CD4-positive, alpha-beta T cell (primary cell): ENCODE results near the gene ONECUT3. TPM values are rescaled to one million over a fixed set of nuclear protein-coding genes. Genes with fewer than 3 reads are reported as not detected.
"Not testable (repeated sequence)": the region's sequence is repeated elsewhere in the genome, so short reads cannot be mapped to it uniquely, and the experiment has no call there.

Source experiments
- ATAC-seq: fragments of 200-7000 bp; cut with Tn5 transposase; one replicate; pipeline ENCODE4 v1.10.0; 2022; ENCODE audit warnings: mild to moderate bottlenecking; ENCODE audit not compliant: poor library complexity
- CTCF ChIA-PET: fragments of 350-600 bp; sonication (Branson Sonifier 250); formaldehyde crosslinking; loops from one replicate; lab custom pipeline; 2021; ENCODE audit warnings: antibody characterized with exemption, inconsistent platforms; lab: Charles Lee
- POLR2A ChIA-PET: fragments of 350-600 bp; sonication (Branson Sonifier 250); formaldehyde crosslinking; loops from one replicate; lab custom pipeline; 2021; ENCODE audit warnings: antibody characterized with exemption, inconsistent platforms; lab: Charles Lee
- DNase-seq, 14 experiments: peaks; one replicate each; pipeline ENCODE4 v3.0.0-alpha.2; 2013 to 2020; ENCODE audit warnings: mixed read lengths in 2 of 14
- H3K27ac ChIP-seq, 2 donors: one replicate each; pipeline versions ENCODE4 v1.5.1 to v1.7.0; 2013; ENCODE audit warnings: low read length in 2 of 2, low read depth in 1 of 2, mild to moderate bottlenecking in 1 of 2
- H3K27me3 ChIP-seq, 2 experiments: 1 replicate in 1 of 2; 2 replicates in 1 of 2; pipeline versions ENCODE4 v1.6.1 to v1.7.0; 2013; ENCODE audit warnings: low read length in 2 of 2, control low read depth in 1 of 2, mild to moderate bottlenecking in 1 of 2, moderate library complexity in 1 of 2; ENCODE audit not compliant: insufficient read depth in 2 of 2, control insufficient read depth in 1 of 2
- H3K36me3 ChIP-seq: one replicate; pipeline ENCODE4 v1.6.1; 2013; ENCODE audit warnings: low read length, control low read depth; ENCODE audit not compliant: insufficient read depth
- H3K4me1 ChIP-seq: one replicate; pipeline ENCODE4 v1.6.1; 2013; ENCODE audit warnings: low read length, control low read depth; ENCODE audit not compliant: insufficient read depth
- H3K4me3 ChIP-seq: one replicate; pipeline ENCODE4 v1.5.1; 2013; ENCODE audit warnings: mild to moderate bottlenecking, low read length, moderate library complexity
- H3K9me3 ChIP-seq, 2 experiments: 1 replicate in 1 of 2; 2 replicates in 1 of 2; pipeline versions ENCODE4 v1.6.1 to v1.7.0; 2013; ENCODE audit warnings: low read length in 2 of 2, mild to moderate bottlenecking in 2 of 2, control low read depth in 1 of 2, moderate library complexity in 1 of 2; ENCODE audit not compliant: control insufficient read depth in 1 of 2, insufficient read depth in 1 of 2
- H3K27ac Mint-ChIP-seq: one replicate; pipeline ENCODE4 v1.8.0; 2020; ENCODE audit warnings: mixed read lengths
- H3K27me3 Mint-ChIP-seq: one replicate; pipeline ENCODE4 v1.8.0; 2021; ENCODE audit warnings: mixed read lengths
- H3K36me3 Mint-ChIP-seq: one replicate; pipeline ENCODE4 v1.8.0; 2021; ENCODE audit warnings: low read depth, mixed read lengths
- H3K4me1 Mint-ChIP-seq: one replicate; pipeline ENCODE4 v1.8.0; 2021; ENCODE audit warnings: low read depth, mixed read lengths
- H3K4me3 Mint-ChIP-seq: one replicate; pipeline ENCODE4 v1.8.0; 2020; ENCODE audit warnings: mild to moderate bottlenecking, mixed read lengths
- H3K9me3 Mint-ChIP-seq: one replicate; pipeline ENCODE4 v1.8.0; 2020; ENCODE audit warnings: mixed read lengths
- intact Hi-C, 2 experiments: fragments of 100-400 bp; cut with DNase I in 1 of 2; cut with micrococcal nuclease in 1 of 2; formaldehyde crosslinking; loops; one replicate each; pipeline versions ENCODE4 v1.15.1 to v1.9.0; 2023 to 2025; cut with DNase I, micrococcal nuclease
- total RNA-seq, 174 experiments: library from RNA in 2 of 174; stranded (reverse) in 2 of 174; gene quantifications; one replicate each; pipeline ENCODE4 v1.2.3 and lab custom pipeline; 2021 to 2026
- TF ChIP-seq, protein P1 (sequence below): fragments of 200-600 bp; IDR thresholded peaks from one replicate; pipeline ENCODE4 v1.8.0; 2022; ENCODE audit warnings: antibody characterized with exemption, mild to moderate bottlenecking

ONECUT3 gene
- total RNA-seq, 2 experiments from 2014 or later: not detected

DNA sequence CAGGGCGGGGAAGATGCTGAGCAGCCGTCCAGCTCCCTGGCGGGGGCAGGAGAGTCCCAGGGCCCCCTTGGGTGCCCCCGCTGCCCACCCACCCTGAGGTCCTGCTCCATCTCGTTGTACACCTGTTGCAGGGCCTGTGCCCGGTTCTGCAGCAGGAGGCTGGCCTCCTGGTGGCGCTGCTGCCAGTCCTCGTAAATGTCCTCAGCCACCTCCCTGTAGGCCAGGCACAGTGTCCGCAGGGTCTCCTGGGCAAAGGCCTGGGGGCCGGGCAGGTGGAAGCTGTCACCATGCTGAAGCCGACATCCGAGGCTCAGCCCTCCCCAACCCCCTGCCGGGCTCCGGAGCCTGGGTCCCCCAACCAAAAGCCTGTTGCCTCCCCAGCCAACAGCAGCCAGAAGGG, 38.6 kb downstream of the ONECUT3 start:
- H3K27me3 ChIP-seq: peaks cover 14% of the 10 kb centered on the region in 2 experiments
- ChIA-PET POLR2A (no interaction called here), CTCF (no interaction called here)
- Mint-ChIP-seq H3K27me3 (peaks cover 24% of the 10 kb centered on the region), H3K4me1 (no peaks in the 10 kb centered on the region), H3K9me3 (no peaks in the 10 kb centered on the region), H3K36me3 (no peaks in the 10 kb centered on the region), H3K4me3 (no peak overlapping the region), H3K27ac (no peak overlapping the region)
- H3K36me3 ChIP-seq: no peaks in the 10 kb centered on the region
- peaks cover 10% of the 10 kb centered on the region for H3K4me1 ChIP-seq
- no peak overlapping the region for H3K27ac ChIP-seq
- no peak overlapping the region for H3K4me3 ChIP-seq
- intact Hi-C loops: loop anchor here in 1 of 2 experiments (10.0 kb wide), 1 partner anchor 247 kb away; no protein-coding TSS in a partner anchor
- ATAC-seq (no peak), DNase-seq (peak in 1 of 14 experiments; percentile 24)
- TF ChIP-seq, protein P1, sequence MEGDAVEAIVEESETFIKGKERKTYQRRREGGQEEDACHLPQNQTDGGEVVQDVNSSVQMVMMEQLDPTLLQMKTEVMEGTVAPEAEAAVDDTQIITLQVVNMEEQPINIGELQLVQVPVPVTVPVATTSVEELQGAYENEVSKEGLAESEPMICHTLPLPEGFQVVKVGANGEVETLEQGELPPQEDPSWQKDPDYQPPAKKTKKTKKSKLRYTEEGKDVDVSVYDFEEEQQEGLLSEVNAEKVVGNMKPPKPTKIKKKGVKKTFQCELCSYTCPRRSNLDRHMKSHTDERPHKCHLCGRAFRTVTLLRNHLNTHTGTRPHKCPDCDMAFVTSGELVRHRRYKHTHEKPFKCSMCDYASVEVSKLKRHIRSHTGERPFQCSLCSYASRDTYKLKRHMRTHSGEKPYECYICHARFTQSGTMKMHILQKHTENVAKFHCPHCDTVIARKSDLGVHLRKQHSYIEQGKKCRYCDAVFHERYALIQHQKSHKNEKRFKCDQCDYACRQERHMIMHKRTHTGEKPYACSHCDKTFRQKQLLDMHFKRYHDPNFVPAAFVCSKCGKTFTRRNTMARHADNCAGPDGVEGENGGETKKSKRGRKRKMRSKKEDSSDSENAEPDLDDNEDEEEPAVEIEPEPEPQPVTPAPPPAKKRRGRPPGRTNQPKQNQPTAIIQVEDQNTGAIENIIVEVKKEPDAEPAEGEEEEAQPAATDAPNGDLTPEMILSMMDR: no peak
- H3K9me3 ChIP-seq: peaks cover 0 to 9% of the 10 kb centered on the region in 2 experiments

DNA sequence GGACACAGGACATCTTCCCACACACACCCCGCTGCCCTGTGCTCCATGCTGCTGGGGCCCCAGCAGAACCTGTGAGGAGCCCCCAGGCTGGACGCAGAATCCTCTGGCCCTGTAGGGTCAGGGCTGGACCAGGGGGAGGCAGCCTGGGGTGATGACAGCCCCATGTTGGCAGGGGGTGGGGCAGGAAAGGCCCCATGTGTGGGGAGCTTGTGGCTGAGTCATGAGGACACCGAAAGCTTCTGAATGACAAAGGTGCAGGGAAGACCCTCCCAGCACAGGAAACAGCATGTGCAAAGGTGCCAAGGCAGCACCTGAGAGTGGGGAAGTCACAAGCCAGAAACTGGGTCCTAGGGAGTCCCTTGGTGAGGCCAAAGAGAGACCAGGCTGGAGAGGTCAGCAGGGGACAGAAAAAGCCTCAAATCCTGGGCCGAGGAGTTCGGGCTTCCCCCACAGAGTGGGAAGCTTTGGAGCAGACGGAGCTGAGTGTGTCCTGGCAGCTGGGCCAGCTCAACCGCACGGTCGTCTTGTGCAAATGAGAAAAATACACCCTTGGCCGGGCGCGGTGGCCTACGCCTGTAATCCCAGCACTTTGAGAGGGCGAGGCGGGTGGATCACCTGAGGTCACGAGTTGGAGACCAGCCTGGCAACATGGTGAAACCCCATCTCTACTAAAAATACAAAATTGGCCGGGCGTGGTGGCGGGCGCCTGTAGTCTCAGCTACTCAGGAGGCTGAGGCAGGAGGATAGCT, 41.3 kb downstream of the ONECUT3 start:
- POLR2A ChIA-PET: no interaction called here
- intact Hi-C loops: loop anchor here (5.0 to 10.0 kb wide), 2 partner anchors 247 to 250 kb away; no protein-coding TSS in a partner anchor
- Mint-ChIP-seq H3K4me3 (no peak overlapping the region), H3K36me3 (no peaks in the 10 kb centered on the region), H3K27ac (no peak overlapping the region), H3K9me3 (no peaks in the 10 kb centered on the region), H3K4me1 (no peaks in the 10 kb centered on the region), H3K27me3 (peaks cover 19% of the 10 kb centered on the region)
- peaks cover 0 to 9% of the 10 kb centered on the region in 2 experiments for H3K9me3 ChIP-seq
- H3K4me3 ChIP-seq: no peak overlapping the region
- peaks cover 7% of the 10 kb centered on the region for H3K4me1 ChIP-seq
- H3K36me3 ChIP-seq: no peaks in the 10 kb centered on the region
- ATAC-seq (no peak), DNase-seq (peak in 1 of 14 experiments; percentile 22)
- peaks cover 6 to 14% of the 10 kb centered on the region in 2 experiments for H3K27me3 ChIP-seq
- CTCF ChIA-PET: no interaction called here
- TF ChIP-seq, protein P1: no peak
- H3K27ac ChIP-seq: no peak overlapping the region

DNA sequence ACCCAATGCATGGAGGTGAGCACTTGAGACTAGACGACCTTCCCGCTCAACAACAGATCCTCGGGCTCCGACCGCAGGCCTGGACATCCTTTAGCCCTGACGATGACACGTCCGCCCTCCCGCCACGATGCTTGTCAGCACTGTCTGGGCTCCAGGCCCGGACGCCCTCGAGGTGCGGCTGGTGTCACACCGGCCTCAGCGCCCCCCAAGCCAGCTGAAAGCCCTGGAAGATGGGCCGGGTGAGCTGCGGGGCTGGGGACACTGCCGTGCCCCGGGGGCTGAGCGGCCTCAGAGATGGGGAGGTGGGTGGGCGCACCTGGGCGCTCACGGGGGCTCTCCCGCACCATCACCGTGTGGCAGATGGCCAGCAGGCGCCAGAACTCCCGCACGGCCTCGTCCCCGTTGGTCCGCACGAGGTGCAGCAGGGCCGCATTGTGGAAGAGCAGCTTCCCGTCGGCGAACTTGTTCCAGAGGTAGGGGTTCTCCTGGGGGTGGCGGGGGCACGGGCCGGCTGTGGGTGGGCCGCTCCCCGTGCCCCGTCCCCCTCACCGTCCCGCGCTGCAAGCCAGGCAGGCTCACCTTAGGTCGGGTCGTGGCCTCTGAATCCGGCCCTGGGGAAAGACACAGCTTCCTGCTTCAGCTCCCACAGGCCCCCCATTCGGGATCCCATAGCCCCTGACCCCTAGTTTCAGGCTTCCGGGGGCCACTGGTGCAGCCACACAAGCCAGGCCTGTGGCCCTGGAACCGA, 43.3 kb downstream of the ONECUT3 start:
- no peak overlapping the region for H3K4me3 ChIP-seq
- TF ChIP-seq, protein P1: no peak
- Mint-ChIP-seq H3K9me3 (no peaks in the 10 kb centered on the region), H3K4me3 (no peak overlapping the region), H3K27ac (no peak overlapping the region), H3K27me3 (peaks cover 14% of the 10 kb centered on the region), H3K36me3 (no peaks in the 10 kb centered on the region), H3K4me1 (no peaks in the 10 kb centered on the region)
- peaks cover 7% of the 10 kb centered on the region for H3K4me1 ChIP-seq
- DNase-seq (peak in 1 of 14 experiments; percentile 26), ATAC-seq (no peak)
- no peak overlapping the region for H3K27ac ChIP-seq
- intact Hi-C loops: loop anchor here (5.0 to 10.0 kb wide), 2 partner anchors 249 to 252 kb away; no protein-coding TSS in a partner anchor
- ChIA-PET POLR2A (no interaction called here), CTCF (interaction anchor here (1.1 kb wide), 1 partner anchor 30 kb away, joined by 3 read pairs; no protein-coding TSS in a partner anchor)
- no peaks in the 10 kb centered on the region for H3K36me3 ChIP-seq
- H3K9me3 ChIP-seq: no peaks in the 10 kb centered on the region
- peaks cover 6 to 12% of the 10 kb centered on the region in 2 experiments for H3K27me3 ChIP-seq

DNA sequence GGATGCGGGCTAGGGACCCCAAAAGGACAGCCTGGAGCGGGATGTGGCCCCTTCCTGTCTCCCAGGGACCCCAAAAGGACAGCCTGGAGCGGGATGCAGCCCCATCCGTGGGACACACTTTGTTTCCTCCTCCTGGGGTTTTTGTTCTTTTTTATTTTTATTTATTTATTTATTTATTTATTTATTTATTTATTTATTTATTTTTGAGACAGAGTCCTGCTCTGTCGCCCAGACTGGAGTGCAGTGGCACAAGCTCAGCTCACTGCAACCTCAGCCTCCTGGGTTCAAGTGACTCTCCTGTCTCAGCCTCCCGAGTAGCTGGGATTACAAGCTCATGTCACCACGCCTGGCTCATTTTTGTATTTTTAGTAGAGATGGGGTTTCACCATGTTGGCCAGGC, 44.0 kb downstream of the ONECUT3 start:
- H3K27ac ChIP-seq, H3K36me3 ChIP-seq, H3K4me3 Mint-ChIP-seq, DNase-seq, H3K4me1 Mint-ChIP-seq, H3K4me1 ChIP-seq, ATAC-seq, POLR2A ChIA-PET, H3K9me3 ChIP-seq, CTCF ChIA-PET, H3K36me3 Mint-ChIP-seq, H3K9me3 Mint-ChIP-seq, H3K4me3 ChIP-seq, H3K27ac Mint-ChIP-seq: not testable (repeated sequence)
- peaks cover 14% of the 10 kb centered on the region for H3K27me3 Mint-ChIP-seq
- H3K27me3 ChIP-seq: peaks cover 6 to 10% of the 10 kb centered on the region in 2 experiments
- intact Hi-C loops: loop anchor here (5.0 to 10.0 kb wide), 2 partner anchors 250 to 253 kb away; no protein-coding TSS in a partner anchor
